K562 (cell line): ENCODE measurements around the gene GPR139. TPM values are rescaled to one million over a fixed set of nuclear protein-coding genes. Genes with fewer than 3 reads are reported as not detected.
A peak's percentile ranks its signal among the peaks of the same experiment; 100 is the strongest.

Source experiments
- ATAC-seq: fragments of 200-7000 bp; cut with Tn5 transposase; 3 replicates; pipeline ENCODE4 v1.9.1; 2020; ENCODE audit warnings: moderate library complexity
- BruUV-seq: library from RNA; stranded (reverse); fragments of 400-500 nt; replicated peaks from 2 replicates; lab custom pipeline; 2021; lab: Mats Ljungman, UMichigan
- CTCF ChIA-PET: fragments of 300-600 bp; formaldehyde crosslinking; extraction: SDS; loops from one replicate; lab custom pipeline; 2021; ENCODE audit warnings: low intra/inter-chr PET ratio; lab: Yijun Ruan, JAX
- POLR2A ChIA-PET: fragments of 300-600, 350-650 bp; sonication (Branson Sonifier 250); formaldehyde crosslinking; extraction: SDS; loops from one replicate; lab custom pipeline; 2021; ENCODE audit warnings: antibody characterized with exemption, inconsistent platforms; lab: Yijun Ruan, JAX
- DNase-seq, 4 experiments: peaks; one replicate each; pipeline versions ENCODE4 v3.0.0 to v3.0.0-alpha.2; 2011 to 2018; ENCODE audit warnings: low spot score in 3 of 4, mixed read lengths in 3 of 4; ENCODE audit errors: extremely low read depth in 1 of 4
- FAIRE-seq: peaks from 2 replicates; lab custom pipeline; 2011; peaks lifted over from hg19 to GRCh38; lab: Jason Lieb, UNC
- H2AFZ ChIP-seq: 2 replicates; pipeline ENCODE4 v1.6.0; 2011; ENCODE audit warnings: low read depth, low read length, control low read depth, inconsistent platforms
- H3K27ac ChIP-seq: fragments of 200-600 bp; 3 replicates; pipeline ENCODE4 v1.8.0; 2011; ENCODE audit warnings: low read depth, mild to moderate bottlenecking, control low read depth, inconsistent platforms, low read length, moderate library complexity, mixed read lengths; ENCODE audit errors: extremely low read depth
- H3K27me3 ChIP-seq, 2 experiments: fragments of 300-600 bp in 1 of 2; 2 replicates in 1 of 2; 3 replicates in 1 of 2; pipeline versions ENCODE4 v1.6.0 to v1.8.0; 2011; ENCODE audit warnings: inconsistent platforms in 2 of 2, low read length in 2 of 2, mild to moderate bottlenecking in 1 of 2, mixed read lengths in 1 of 2, moderate library complexity in 1 of 2; ENCODE audit not compliant: control insufficient read depth in 2 of 2, insufficient read depth in 2 of 2
- H3K36me3 ChIP-seq: fragments of 300-600 bp; 3 replicates; pipeline ENCODE4 v1.8.0; 2011; ENCODE audit warnings: mild to moderate bottlenecking, low read length, inconsistent platforms; ENCODE audit not compliant: control insufficient read depth, insufficient read depth
- H3K4me1 ChIP-seq, 2 experiments: fragments of 200-600 bp in 1 of 2; replicated peaks in 1 of 2; 2 replicates in 1 of 2; 3 replicates in 1 of 2; pipeline versions ENCODE4 v1.5.1 to v1.8.0; 2011; ENCODE audit warnings: inconsistent platforms in 2 of 2, low read length in 2 of 2, mild to moderate bottlenecking in 1 of 2, mixed read lengths in 1 of 2, moderate library complexity in 1 of 2; ENCODE audit not compliant: control insufficient read depth in 2 of 2, insufficient read depth in 2 of 2
- H3K4me2 ChIP-seq: 2 replicates; pipeline ENCODE4 v1.6.1; 2011; ENCODE audit warnings: low read length, control low read depth, inconsistent platforms, mixed read lengths; ENCODE audit not compliant: insufficient read depth
- H3K4me3 ChIP-seq: fragments of 200-600 bp; sonication (generic), shearing (Covaris generic); 2 replicates; pipeline ENCODE4 v1.5.1; 2016; ENCODE audit warnings: control low read depth, inconsistent platforms
- H3K79me2 ChIP-seq: fragments of 200-600 bp; 3 replicates; pipeline ENCODE4 v1.8.0; 2011; ENCODE audit warnings: low read length, inconsistent platforms; ENCODE audit not compliant: control insufficient read depth, insufficient read depth
- H3K9ac ChIP-seq, 2 experiments: 2 replicates each; pipeline versions ENCODE4 v1.6.0 to v1.6.1; 2011; ENCODE audit warnings: low read depth in 2 of 2, low read length in 2 of 2, control low read depth in 1 of 2, inconsistent platforms in 1 of 2, mild to moderate bottlenecking in 1 of 2, mixed read lengths in 1 of 2; ENCODE audit not compliant: insufficient read depth in 1 of 2
- H3K9me1 ChIP-seq: one replicate; pipeline ENCODE4 v1.6.0; 2011; ENCODE audit warnings: inconsistent platforms, mild to moderate bottlenecking, low read length, moderate library complexity; ENCODE audit not compliant: control insufficient read depth, insufficient read depth
- H3K9me3 ChIP-seq: replicated peaks from 2 replicates; pipeline ENCODE4 v1.5.1; 2011; ENCODE audit warnings: low read depth, low read length, inconsistent platforms; ENCODE audit not compliant: control insufficient read depth, insufficient read depth
- H4K20me1 ChIP-seq: replicated peaks from 2 replicates; pipeline ENCODE4 v1.6.1; 2011; ENCODE audit warnings: low read length, inconsistent platforms, mixed read lengths; ENCODE audit not compliant: control insufficient read depth, insufficient read depth
- BRF2 ChIP-seq: IDR thresholded peaks from 3 replicates; pipeline ENCODE4 v1.6.1; 2011; ENCODE audit warnings: borderline replicate concordance, mild to moderate bottlenecking; ENCODE audit not compliant: insufficient read length, insufficient read depth
- MEF2A ChIP-seq: IDR thresholded peaks from 2 replicates; pipeline ENCODE4 v1.6.1; 2011; ENCODE audit warnings: low read depth, mild to moderate bottlenecking, low read length, moderate library complexity; ENCODE audit not compliant: control insufficient read depth
- NFIX ChIP-seq: fragments of 250-450 bp; sonication (Bioruptor Pico); IDR thresholded peaks from 2 replicates; pipeline ENCODE4 v1.4.0; 2020; ENCODE audit warnings: low read depth, mild to moderate bottlenecking, moderate library complexity
- RBM25 ChIP-seq: fragments of 200-400 bp; formaldehyde crosslinking; IDR thresholded peaks from 2 replicates; pipeline ENCODE4 v1.6.1; 2018; ENCODE audit warnings: low read length, low read depth, moderate library complexity; ENCODE audit not compliant: severe bottlenecking
- ZBTB49 ChIP-seq: sonication (generic); formaldehyde crosslinking; IDR thresholded peaks from 2 replicates; pipeline ENCODE4 v1.8.0; 2022; ENCODE audit warnings: missing genetic modification reagents, mild to moderate bottlenecking, borderline replicate concordance
- ZFP36 ChIP-seq: fragments of 150-350 bp; IDR thresholded peaks from 2 replicates; pipeline ENCODE4 v1.6.1; 2018; ENCODE audit warnings: low read length, low read depth; ENCODE audit not compliant: partially characterized antibody
- ZNF609 ChIP-seq: sonication (generic); formaldehyde crosslinking; IDR thresholded peaks from 2 replicates; pipeline ENCODE4 v1.8.1; 2023; ENCODE audit warnings: missing genetic modification reagents, mild to moderate bottlenecking, borderline replicate concordance
- WGBS: fragments of 100-300 bp; shearing (Covaris generic); methylation state at CpG from one replicate; pipeline ENCODE4 v1.1.6; 2016; ENCODE audit warnings: low coverage, mixed read lengths; ENCODE audit not compliant: insufficient coverage; ENCODE audit errors: missing lambda C conversion rate; 5-methylcytosine and 5-hydroxymethylcytosine counted together
- in situ Hi-C: fragments of 300-500 bp; cut with MboI; formaldehyde crosslinking; loops from 4 replicates; pipeline ENCODE4 v1.15.0; 2018; ENCODE audit warnings: inconsistent platforms, mixed read lengths
- intact Hi-C: fragments of 100-400 bp; cut with micrococcal nuclease; formaldehyde crosslinking; loops from 2 replicates; pipeline ENCODE4 v1.14.2; 2022
- polyA plus RNA-seq, 8 experiments: library from polyadenylated mRNA; depleted of rRNA in 4 of 8; stranded (reverse) in 5 of 8; unstranded in 3 of 8; fragments of >200 nt; fragmentation: Nextera tagmentation in 2 of 8; fragmentation: Illumina TruSeq in 1 of 8; extraction: Ambion mirVana in 2 of 8; extraction: Trizol in 1 of 8; gene quantifications; 2 replicates each; pipeline versions ENCODE4 v1.2.1 to v1.2.3, GENCODE V29; 2011 to 2014; ENCODE audit warnings: inconsistent platforms in 1 of 8, missing spikeins in 1 of 8
- total RNA-seq, 7 experiments: library from RNA; depleted of rRNA in 6 of 7; stranded (reverse); fragments of >200 nt in 6 of 7; fragmentation: Illumina TruSeq in 2 of 7; extraction: Trizol in 2 of 7; gene quantifications; 2 replicates each; pipeline versions ENCODE4 v1.2.1 to v1.2.3, GENCODE V29; 2011 to 2021; ENCODE audit warnings: low replicate concordance in 1 of 7

GPR139 gene
- total and polyA plus RNA-seq, 9 of the 15 experiments (the other 6 are each of a cell fraction or from before 2014, with no cell fraction given), result not detected

- ATAC-seq, result no peak
- TF ChIP-seq BRF2 (no peak), NFIX (CRISPR knock-in tag) (no peak), RBM25 (peak; percentile 40), ZNF609 (CRISPR knock-in tag) (no peak), ZBTB49 (CRISPR knock-in tag) (no peak), MEF2A (no peak), ZFP36 (peak; percentile 28)
- no peak overlapping the region for H3K4me2 ChIP-seq
- no peaks in the 10 kb centered on the region for H3K79me2 ChIP-seq
- WGBS, result 2% methylated on average over 9 of the region's 9 CpGs
- no peaks in the 10 kb centered on the region for H3K36me3 ChIP-seq
- H4K20me1 ChIP-seq, result no peaks in the 10 kb centered on the region; the same call in 1 of the 2 replicates
- intact Hi-C loops (no loop called here), in situ Hi-C loops (no loop called here)
- ChIA-PET CTCF (no interaction called here), POLR2A (interaction anchor here (1.7 kb wide), 1 partner anchor 12 kb away, joined by 5 read pairs; no protein-coding TSS in a partner anchor)
- no peak for DNase-seq
- no peak overlapping the region for H3K4me3 ChIP-seq
- no TSS peak for BruUV-seq
- FAIRE-seq, result no peak
- H3K9ac ChIP-seq, result no peak overlapping the region
- H3K27me3 ChIP-seq, result peaks cover 0 to 15% of the 10 kb centered on the region in 2 experiments; a peak in 2 of 5 replicates
- H3K9me3 ChIP-seq, result no peaks in the 10 kb centered on the region
- H3K4me1 ChIP-seq, result no peaks in the 10 kb centered on the region; a peak in 1 of 5 replicates
- H3K9me1 ChIP-seq, result no peaks in the 10 kb centered on the region
- no peak overlapping the region for H2AFZ ChIP-seq
- no peak overlapping the region for H3K27ac ChIP-seq
These were observed 22.1 kb downstream of the GPR139 start for GRCh38 chr16:20051611-20052010.
